Calu3 (cell line): ENCODE results near the gene RBFOX2. TPM values are rescaled to one million over a fixed set of nuclear protein-coding genes. Genes with fewer than 3 reads are reported as not detected.

Experiments
- BruUV-seq: library from RNA; stranded (reverse); fragments of 400-500 nt; replicated peaks from 2 replicates; lab custom pipeline; 2021; lab: Mats Ljungman, UMichigan
- CTCF ChIA-PET: fragments of 300-600 bp; sonication (Branson Sonifier 250); formaldehyde crosslinking; loops from one replicate; lab custom pipeline; 2022; ENCODE audit warnings: antibody characterized with exemption; lab: Charles Lee
- DNase-seq: peaks from one replicate; pipeline ENCODE4 v3.0.0; 2022
- H3K27ac Mint-ChIP-seq: one replicate; pipeline ENCODE4 v1.8.0; 2022; ENCODE audit warnings: mixed read lengths; ENCODE audit not compliant: unreplicated experiment
- H3K27me3 Mint-ChIP-seq: one replicate; pipeline ENCODE4 v1.8.0; 2022; ENCODE audit warnings: mixed read lengths; ENCODE audit not compliant: unreplicated experiment
- H3K36me3 Mint-ChIP-seq: one replicate; pipeline ENCODE4 v1.8.0; 2022; ENCODE audit warnings: mild to moderate bottlenecking, moderate library complexity, mixed read lengths; ENCODE audit not compliant: insufficient read depth, unreplicated experiment
- H3K4me1 Mint-ChIP-seq: one replicate; pipeline ENCODE4 v1.8.0; 2022; ENCODE audit warnings: mild to moderate bottlenecking, low read depth, mixed read lengths; ENCODE audit not compliant: unreplicated experiment
- H3K4me3 Mint-ChIP-seq: one replicate; pipeline ENCODE4 v1.8.0; 2022; ENCODE audit warnings: mild to moderate bottlenecking, low read depth, moderate library complexity, mixed read lengths; ENCODE audit not compliant: unreplicated experiment
- H3K9me3 Mint-ChIP-seq: one replicate; pipeline ENCODE4 v1.8.0; 2022; ENCODE audit warnings: low read depth, mixed read lengths; ENCODE audit not compliant: unreplicated experiment
- CTCF ChIP-seq: fragments of 200-600 bp; IDR thresholded peaks from one replicate; pipeline ENCODE4 v1.8.0; 2022; ENCODE audit warnings: antibody characterized with exemption; ENCODE audit not compliant: unreplicated experiment
- intact Hi-C: fragments of 100-400 bp; cut with micrococcal nuclease; formaldehyde crosslinking; loops from one replicate; pipeline ENCODE4 v1.10.0; 2022; ENCODE audit not compliant: unreplicated experiment
- total RNA-seq: library from RNA; stranded (reverse); gene quantifications from 2 replicates; pipeline ENCODE4 v1.2.3, GENCODE V29; 2022

Gene RBFOX2
- total RNA-seq, 1 experiment from 2014 or later: 63.1 TPM

- intact Hi-C loops: no loop called here
- BruUV-seq: no TSS peak
- Mint-ChIP-seq H3K27me3 (no peaks in the 10 kb centered on the region), H3K4me3 (no peak overlapping the region), H3K9me3 (no peaks in the 10 kb centered on the region), H3K36me3 (no peaks in the 10 kb centered on the region), H3K4me1 (no peaks in the 10 kb centered on the region), H3K27ac (no peak overlapping the region)
- no peak for DNase-seq
- no peak for TF ChIP-seq CTCF
- CTCF ChIA-PET: no interaction called here
Observed at GRCh38 chr22:35949243-35949642, 79.4 kb downstream of the RBFOX2 start.

GRCh38 chr22:35947794-35948425, 80.7 kb downstream of the RBFOX2 start:
- H3K27me3 Mint-ChIP-seq: no peaks in the 10 kb centered on the region
- H3K4me1 Mint-ChIP-seq: no peaks in the 10 kb centered on the region
- no peak overlapping the region for H3K4me3 Mint-ChIP-seq
- no peak overlapping the region for H3K27ac Mint-ChIP-seq
- TF ChIP-seq CTCF: no peak
- DNase-seq: no peak
- BruUV-seq: no TSS peak
- no peaks in the 10 kb centered on the region for H3K9me3 Mint-ChIP-seq
- CTCF ChIA-PET: interaction anchor here (0.6 to 1.1 kb wide), 3 partner anchors 12 to 263 kb away, joined by 3 read pairs; no protein-coding TSS in a partner anchor
- H3K36me3 Mint-ChIP-seq: no peaks in the 10 kb centered on the region
- intact Hi-C loops: no loop called here

- no peak for TF ChIP-seq CTCF
- CTCF ChIA-PET: no interaction called here
- intact Hi-C loops: no loop called here
Observed at GRCh38 chr22:35944458-35944857, 84.2 kb downstream of the RBFOX2 start.

DNA sequence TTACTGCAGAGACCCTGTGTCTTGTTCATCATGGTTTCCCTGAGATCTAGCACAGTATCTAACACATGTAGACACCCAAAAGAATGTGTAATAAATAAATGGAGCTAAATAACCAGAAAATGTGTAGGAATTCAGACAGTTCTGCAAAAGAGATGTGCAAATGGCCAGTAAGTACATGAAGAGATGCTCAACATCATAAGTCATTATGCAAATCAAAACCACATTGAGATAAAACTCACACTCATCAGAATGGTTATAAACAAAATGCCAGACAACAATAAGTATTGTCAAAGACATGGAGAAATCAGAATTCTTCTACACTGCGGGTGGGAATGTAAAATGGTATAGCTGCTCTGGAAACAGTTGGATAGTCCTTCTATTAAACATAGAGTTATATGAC, 88.5 kb downstream of the RBFOX2 start:
- DNase-seq: no peak
- no peaks in the 10 kb centered on the region for H3K27me3 Mint-ChIP-seq
- no TSS peak for BruUV-seq
- H3K9me3 Mint-ChIP-seq: no peaks in the 10 kb centered on the region
- H3K36me3 Mint-ChIP-seq: no peaks in the 10 kb centered on the region
- no peak overlapping the region for H3K27ac Mint-ChIP-seq
- TF ChIP-seq CTCF: no peak
- CTCF ChIA-PET: interaction anchor here (1.0 to 1.1 kb wide), 2 partner anchors 57 to 126 kb away, joined by 3 read pairs; no protein-coding TSS in a partner anchor
- H3K4me1 Mint-ChIP-seq: no peaks in the 10 kb centered on the region
- intact Hi-C loops: no loop called here
- no peak overlapping the region for H3K4me3 Mint-ChIP-seq

More at GRCh38 chr22:35944458-35944857, 84.2 kb downstream of the RBFOX2 start:
- Mint-ChIP-seq H3K4me1 (no peaks in the 10 kb centered on the region), H3K4me3 (no peak overlapping the region), H3K36me3 (no peaks in the 10 kb centered on the region), H3K27me3 (no peaks in the 10 kb centered on the region), H3K9me3 (no peaks in the 10 kb centered on the region), H3K27ac (no peak overlapping the region)
- BruUV-seq: no TSS peak
- DNase-seq: no peak
